Activated effector memory CD4-positive, alpha-beta T cell treated with anti-CD3 and anti-CD28 coated beads, Interleukin-2, amount 50 U/mL, for 16 hours (primary cell): ENCODE measurements around the gene FGF19.
A peak's percentile ranks its signal among the peaks of the same experiment; 100 is the strongest.

ENCODE experiments used
- DNase-seq: peaks from one replicate; pipeline ENCODE4 v3.0.0-alpha.2; 2020

Gene FGF19

DNA sequence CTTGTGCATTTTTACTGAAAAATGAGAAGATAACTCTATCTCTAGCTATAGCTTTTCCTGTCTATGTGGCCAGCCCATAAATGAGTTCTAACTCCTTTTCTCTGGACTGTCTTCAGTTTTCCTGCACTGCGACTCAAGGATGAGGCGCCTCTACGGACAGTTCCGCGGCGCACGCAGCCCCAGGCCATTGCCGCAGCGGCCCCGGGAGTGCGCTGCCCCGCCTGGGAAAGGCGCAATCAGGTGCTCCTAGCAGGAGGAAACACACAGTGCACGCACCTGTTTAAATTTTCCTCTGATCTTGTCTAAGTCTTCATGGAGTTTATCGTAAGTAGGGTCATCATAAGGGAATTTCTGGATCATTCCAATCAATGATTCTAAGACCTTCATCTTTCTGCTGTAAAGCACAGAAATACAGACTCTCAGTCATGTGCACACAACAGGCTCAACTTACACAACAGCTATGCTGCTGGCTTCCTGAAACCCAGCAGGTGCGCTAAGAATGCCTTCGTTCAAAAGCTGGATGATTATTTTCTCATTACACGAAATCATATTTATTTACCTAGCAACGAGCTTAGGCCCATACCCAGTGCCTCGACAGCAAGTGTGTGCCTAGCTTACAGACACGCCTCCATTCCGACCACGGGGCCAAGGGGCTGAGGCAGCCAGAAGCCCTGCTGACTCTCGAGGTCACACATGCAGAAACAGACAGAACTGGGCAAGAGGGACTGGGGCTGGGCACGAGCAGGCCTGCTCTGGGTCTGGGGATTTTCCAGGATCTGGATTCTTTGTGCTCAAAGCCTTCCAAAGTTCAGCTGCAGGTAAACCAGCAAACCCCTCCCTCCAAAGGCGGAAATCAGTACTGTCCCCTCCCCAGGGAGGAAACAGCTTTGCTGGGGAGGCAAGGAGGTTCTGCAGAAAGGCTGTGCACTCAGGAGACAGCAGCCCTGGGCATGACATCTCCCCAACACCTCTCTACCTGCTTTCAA, 35.9 kb downstream of the FGF19 start:
- DNase-seq = peak; percentile 38

- peak; percentile 56 for DNase-seq
These were observed 36.9 kb downstream of the FGF19 start for GRCh38 chr11:69666752-69667536.

- DNase-seq = peak; percentile 55
These were observed 37.6 kb downstream of the FGF19 start for GRCh38 chr11:69666261-69666660.

DNA sequence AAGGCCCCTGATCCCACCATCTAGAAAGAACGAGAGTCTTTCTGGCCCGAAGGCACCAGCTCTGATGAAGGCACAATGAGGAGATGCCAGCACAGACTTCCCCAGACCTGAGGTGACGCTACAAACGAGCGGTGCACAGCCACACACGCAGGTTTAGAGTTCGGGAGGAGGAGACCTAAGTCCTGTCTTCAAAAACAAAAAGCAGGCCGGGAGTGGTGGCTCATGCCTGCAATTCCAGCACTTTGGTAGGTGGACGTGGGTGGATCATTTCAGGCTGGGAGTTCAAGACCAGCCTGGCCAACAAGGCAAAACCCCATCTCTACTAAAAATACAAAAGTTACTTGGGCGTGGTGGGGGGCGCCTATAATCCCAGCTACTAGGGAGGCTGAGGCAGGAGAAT, 38.2 kb downstream of the FGF19 start:
- DNase-seq = peak; percentile 46

DNA sequence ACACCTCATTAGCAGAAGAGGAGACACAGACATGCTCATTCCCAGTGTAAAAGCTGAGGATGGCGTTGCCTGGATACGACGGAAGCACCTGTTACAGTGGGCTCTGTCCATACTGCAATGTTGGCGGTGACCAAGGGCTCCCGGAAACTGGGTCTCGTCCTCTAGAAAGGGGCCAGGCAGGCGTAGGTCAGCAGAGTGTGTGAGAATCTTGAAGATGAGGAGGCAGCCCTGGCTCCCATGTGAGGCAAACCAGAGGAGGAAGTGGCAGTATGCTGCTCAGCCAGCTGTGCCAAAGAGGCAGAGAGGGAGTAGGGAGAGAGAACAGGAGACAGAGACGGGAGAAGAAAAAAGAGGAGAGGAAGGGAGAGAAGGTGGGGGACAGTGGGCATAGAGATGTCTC, 38.9 kb downstream of the FGF19 start:
- peak; percentile 49 for DNase-seq

- DNase-seq = peak; percentile 58
These were observed 39.6 kb downstream of the FGF19 start for GRCh38 chr11:69664103-69664775.

GRCh38 chr11:69663326-69663725, 40.5 kb downstream of the FGF19 start:
- peak; percentile 42 for DNase-seq

- DNase-seq = peak; percentile 30
These were observed 41.0 kb downstream of the FGF19 start for GRCh38 chr11:69662806-69663205.

- DNase-seq = peak; percentile 47
These were observed 41.7 kb downstream of the FGF19 start for GRCh38 chr11:69662021-69662698.

GRCh38 chr11:69661413-69661715, 42.5 kb downstream of the FGF19 start:
- peak; percentile 27 for DNase-seq

GRCh38 chr11:69660001-69660500, 43.8 kb downstream of the FGF19 start:
- peak; percentile 51 for DNase-seq

DNA sequence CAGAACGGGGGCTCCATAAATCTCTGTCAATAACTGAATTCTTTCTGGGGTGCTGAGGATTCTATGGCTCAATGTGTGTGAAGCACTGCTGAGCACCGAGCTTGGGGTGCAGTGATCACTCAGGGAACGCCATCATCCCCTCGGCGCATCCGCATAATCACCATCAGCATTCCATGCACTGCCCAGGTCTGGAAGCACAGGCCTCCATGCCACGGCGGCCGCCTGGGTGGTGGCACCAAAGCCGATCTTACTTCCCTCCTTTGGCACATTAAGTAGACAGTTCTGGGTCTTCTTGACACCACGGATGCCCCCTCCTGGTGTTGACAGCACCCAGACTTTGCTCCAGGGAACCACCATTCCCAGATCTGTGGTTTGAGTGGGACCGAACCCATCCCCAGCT, 44.2 kb downstream of the FGF19 start:
- peak; percentile 38 for DNase-seq

- DNase-seq = peak; percentile 45
These were observed 45.0 kb downstream of the FGF19 start for GRCh38 chr11:69658626-69659450.

- DNase-seq = peak; percentile 57
These were observed 45.8 kb downstream of the FGF19 start for GRCh38 chr11:69657911-69658625.

DNA sequence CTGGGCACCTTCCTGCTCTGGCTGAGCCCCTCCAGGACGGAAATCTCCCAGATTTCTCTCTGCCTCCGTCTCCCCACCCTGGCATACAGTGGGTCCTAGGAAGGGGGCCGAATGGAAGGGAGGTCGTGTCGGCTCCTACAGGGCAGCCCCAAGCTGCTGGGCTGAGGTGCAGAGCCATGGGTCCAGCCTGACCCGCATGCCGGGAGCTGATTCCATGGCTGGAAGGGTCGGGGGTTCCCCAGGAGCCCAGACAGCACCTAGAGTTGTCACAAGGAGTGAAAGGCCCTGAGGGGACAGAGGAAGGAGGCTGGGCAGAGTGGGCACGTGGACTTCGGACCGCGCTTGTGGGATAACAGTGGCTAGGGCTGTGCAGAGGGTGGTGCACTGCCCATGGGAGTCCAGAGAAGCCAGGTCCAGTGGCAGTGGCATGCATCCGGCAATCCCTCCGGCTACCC, 46.3 kb downstream of the FGF19 start:
- peak; percentile 48 for DNase-seq

DNA sequence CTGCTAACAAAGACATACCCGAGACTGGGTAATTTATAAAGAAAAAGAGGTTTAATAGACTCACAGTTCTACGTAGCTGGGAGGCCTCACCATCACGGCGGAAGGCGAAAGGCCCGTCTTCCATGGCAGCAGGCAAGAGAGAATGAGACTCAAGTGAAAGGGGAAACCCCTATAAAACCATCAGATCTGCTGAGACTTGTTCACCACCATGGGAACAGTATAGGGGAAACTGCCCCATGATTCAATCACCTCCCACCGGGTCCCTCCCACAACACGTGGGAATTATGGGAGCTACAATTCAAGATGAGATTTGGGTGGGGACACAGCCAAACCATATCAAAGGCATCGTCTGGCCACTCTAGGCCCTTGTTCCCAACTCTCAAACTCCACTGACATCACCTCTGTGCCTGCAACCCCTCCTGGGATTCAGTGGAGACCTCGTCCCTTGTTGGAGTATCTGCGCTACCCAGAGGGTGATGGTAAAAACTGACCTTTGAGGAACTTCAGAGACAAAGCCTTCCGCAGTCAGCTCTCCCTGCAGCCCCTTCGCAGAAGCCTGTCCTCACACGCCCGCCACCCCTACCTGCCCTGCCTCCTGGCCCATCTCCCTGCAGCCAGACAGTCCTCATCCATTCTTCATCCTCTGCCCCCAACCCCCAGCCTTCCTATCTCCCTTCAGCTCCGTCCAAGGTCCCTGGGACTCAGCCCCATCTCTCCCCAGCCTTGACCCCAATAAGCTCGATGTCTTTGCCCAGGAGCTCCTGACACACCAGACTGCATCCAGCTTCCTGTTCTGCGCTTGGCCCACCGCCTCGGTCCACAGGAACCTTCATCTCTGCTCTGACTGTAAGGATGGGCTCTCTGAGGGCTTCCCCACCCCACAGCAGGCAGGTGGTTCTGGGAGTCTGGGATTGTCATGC, 47.0 kb downstream of the FGF19 start:
- peak; percentile 47 for DNase-seq

DNA sequence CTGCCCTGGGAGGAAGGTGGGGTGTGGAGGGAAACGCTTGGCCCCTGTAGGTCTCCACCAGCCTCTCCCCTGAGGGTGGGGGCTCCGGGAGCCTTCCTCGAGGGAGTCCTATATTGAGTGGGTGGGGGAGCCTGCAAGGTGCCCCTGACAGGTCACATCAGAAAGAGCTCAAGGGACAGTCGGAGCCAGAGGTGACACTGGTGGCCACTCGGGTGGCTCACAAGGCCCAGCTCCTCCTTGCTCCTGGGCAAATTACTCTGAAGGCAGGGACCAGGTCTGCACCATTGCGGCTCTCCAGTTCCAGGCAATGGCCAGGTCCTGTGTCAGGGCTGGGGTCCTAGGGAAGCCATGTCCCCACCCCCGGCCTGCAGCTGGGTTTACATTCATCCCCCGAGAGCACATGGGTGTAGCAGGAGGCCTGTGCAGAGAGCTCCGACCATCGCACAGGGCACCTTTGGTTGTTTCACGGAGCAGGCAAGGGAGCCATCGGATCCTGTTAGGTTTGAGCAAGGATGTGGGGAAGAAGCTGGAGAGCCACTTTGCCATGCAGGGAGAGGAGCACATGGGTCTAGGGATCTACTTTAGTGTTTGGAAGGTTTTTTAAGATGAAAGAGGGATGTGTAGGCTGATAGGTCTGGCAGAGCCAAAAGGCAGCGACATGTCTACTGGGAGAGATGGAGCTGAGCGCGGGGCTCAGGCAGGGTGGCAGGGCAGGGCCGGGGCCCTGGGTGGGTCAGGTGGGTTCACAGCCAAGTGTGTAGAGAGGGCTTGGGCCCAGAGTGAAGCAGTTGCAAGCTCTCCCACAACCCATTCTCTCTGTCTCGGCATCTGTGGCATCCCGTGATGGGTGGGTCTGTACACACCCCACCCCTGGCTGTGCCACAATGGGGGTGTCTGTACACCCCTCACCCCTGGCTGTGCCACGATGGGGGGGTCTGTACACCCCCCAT, 48.1 kb downstream of the FGF19 start:
- DNase-seq = peak; percentile 55
